Measurements from ENCODE around the gene COL4A2.

COL4A2 gene

DNA sequence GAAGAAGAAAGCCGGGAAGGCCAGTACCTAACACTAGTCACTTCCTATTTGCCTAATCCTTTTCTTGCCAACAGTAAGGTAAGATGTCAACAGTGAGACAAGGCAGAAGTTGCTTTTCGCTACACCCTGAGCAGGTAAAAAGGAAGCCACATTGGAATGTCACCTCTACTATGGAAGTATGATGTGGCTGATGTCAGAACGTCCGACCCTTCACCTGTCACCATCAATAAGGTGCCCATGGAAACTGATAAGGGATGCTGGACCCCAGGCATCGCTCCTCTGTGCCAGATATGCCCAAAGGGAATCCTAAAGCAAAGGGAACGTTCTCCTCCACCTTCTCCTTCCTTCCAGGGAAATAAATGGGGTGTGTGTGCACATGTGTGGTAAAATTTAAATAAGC lies 34.4 kb upstream of the COL4A2 start:
- no peak for DNase-seq

DNA sequence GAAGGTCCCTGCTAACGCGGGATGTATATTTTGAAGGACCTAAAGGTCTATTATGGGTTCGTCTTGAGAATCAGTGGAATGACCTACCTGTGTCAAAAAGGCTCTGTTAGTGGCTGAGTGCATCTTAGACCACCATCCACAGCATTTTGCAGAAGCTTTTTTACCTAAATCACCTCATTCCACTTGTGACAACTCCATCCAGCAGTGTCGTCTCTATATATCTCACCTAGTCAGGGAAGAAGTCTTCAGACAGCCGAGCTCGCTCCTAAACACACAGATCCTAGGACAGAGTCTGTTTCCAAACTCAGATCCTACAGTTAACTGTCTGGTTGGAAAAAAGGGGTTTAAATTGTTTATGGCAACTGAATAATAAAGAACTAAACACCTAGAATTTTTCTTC lies 33.8 kb upstream of the COL4A2 start:
- no peak for DNase-seq

- no peak for DNase-seq
Observed at GRCh38 chr13:110274687-110275086, 32.4 kb upstream of the COL4A2 start.

GRCh38 chr13:110275931-110276552 lies 31.0 kb upstream of the COL4A2 start:
- DNase-seq, result no peak

DNA sequence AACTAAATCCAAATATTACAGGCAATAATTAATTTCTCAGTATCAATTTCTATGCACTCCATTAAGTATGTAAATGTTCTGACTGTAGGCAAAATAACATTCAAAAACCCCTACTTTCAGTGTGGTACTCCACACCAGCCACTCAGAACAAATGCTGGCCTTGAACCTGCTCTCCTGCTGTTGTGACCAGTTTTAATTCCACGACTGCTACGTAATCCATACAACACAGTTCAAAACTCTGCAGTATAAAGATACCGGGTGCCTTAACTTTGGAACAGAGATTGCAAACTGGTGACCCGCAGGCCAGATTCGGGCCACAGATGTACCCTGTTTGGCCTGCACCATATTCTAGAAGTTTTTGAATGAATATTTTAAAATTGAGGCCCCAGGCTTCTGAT lies 30.5 kb upstream of the COL4A2 start:
- no peak for DNase-seq

DNA sequence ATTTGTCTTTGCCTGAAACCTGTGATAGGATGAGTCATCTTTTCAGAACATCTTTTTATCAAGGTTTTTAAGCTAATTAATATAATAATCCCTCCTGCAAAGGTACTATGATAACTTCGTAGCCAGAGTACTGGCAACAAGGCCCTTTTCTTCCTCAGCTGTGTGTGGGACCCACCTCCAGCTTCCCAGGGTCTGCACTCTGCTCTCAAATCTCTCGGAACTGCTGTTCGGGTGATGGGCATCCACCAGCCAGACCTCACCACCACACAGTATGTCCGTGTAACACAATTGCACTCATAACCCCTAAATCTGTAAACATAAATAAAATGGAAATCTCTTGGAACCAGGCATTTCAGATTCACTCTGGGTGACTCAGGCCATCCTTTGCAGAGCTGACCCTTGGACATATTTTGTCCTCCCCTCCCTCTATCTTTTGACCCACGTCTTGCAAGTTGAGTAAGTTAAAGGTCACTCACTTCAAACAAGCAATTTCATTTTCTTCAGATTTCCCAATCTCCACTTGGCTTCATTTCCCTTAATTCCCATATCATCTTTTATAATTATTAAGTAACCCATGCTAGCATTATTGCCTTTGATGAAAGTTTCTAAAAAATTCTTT lies 29.6 kb upstream of the COL4A2 start:
- no peak for DNase-seq

DNA sequence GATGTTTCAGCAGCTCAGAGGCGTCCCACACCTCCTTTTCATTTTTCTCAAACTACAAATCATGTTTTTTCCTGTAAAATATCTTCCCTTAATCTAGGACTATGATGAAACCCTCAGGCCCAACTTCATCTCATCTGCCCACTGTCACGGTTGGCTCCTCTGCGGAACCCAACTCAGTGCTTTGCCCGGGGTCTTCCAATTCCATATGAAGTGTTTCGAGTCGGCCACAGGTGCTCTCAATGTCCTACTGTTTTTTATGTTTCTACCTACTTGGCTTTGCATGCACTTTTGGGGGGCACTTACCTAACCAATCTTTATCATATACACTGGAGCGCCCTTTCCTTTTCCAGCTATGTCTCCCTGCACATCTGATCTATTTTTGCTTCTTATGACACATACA lies 28.2 kb upstream of the COL4A2 start:
- DNase-seq, result no peak

DNA sequence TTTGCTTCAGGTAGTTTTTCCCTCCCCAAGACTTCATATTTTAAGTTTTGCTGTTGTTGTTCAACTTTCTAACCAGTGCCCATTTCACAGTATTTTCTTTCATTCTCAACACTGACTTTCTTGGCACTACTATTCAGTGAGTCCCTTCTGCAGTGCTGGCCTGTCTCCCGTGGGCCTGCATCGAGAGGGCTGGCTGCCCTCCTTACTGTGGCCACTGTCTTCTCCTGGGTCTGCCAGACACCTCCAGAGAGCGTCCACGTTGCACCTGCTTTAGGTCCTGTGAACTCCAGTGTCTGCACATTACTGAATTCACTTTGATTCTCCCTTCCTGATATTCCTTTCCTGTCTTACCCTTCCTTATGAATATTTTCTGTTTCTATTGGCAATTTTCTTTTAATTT lies 27.4 kb upstream of the COL4A2 start:
- DNase-seq, result no peak

DNA sequence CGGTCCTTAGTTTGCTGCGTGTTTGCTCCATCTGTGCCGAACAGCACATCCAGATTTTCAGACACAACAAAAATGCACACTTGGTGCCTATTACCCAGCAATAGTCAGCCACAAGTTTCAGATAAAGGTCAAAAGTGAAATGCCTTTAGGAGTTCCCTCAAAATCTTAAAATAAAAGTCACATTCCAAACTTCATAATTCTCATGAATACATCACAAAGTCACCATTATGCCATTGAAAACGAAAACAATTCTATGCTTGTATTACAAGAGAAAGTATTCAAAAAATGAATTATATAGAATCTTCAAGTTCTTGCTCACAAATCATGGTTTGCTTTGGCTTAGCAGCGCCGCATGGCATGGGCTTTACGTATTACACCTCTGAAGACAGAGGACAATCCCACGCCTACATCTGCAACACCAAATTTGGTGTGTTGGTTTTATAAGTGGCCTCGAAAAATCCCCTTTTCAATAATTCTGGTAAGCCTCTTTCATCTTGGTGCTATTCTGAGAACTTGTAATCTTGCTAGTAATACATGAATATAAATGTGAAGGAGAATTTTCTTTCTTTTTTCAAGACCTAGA lies 26.8 kb upstream of the COL4A2 start:
- DNase-seq, result no peak

DNA sequence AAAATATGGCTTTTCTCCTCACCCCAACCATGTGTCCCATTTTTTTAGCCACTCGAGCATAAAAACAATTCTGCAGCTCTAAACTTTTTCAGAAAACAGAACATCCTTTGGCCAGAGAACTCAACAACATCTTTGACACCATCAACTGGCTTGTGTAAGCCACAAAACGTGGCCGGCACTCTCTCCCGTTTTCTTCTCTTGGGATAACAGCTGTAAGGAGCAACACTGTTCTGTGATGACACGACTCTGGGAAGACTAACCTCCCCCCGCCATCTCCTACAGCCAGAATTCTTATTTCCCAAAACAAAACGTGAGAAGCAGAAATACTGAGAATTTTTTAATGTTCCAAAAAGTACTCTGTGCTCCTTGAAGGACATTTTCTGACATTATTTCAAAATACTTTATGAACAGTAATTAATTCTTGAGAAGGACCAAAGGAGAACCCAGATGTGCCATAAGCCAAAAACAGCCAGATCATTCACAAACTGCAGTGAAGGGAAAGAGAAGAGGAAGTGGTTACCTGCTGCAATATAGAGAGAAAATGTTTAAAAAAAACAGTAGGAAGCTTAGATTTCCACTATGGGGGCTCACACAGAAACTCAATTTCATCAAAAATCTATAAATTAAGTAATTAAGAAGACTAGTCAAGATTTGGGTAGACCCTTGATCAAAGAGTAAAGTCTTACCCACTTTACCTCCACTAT lies 25.9 kb upstream of the COL4A2 start:
- DNase-seq, result no peak

DNA sequence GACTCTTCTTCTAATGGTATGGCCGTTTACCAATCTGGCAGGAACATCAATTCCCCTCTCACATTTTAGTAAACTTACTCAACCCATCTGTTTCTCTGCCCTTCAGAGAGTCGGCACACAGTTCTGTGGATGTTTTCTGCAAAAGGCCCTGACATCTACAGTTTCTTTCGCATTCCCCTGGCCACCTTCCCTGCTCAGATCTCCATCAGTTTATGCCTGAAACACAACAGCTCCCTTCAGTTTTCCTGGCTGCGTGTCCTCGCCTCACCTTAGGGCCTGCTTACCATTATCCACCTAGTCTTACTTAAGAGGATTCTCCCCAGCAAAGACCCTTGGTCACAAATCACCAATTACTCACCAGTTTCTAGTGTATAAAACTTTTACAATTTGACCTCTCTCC lies 25.3 kb upstream of the COL4A2 start:
- no peak for DNase-seq

DNA sequence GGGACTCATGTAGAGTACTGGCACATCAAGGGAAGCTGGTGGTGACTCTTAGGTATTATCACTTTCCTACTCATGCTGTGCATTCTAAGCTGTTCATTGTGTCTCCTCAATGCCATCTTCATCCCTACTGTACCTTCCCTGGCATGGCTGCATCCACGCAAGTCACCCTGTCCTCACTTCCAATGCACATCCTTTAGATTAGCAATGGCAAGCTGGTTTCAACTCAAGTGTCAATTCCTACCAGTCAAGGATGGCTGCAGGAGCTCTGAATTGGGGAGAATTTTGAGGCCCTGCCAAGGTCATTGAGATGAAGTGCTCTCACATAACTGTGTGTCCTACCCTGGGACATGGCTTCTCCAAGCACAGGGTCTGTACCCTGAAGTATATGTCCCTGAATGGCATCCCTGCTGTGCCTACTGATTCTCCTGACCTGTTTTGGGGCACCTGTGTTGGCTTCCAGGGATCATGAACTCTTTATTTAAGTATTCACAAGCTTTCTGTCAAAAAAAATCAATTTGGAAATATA lies 24.7 kb upstream of the COL4A2 start:
- no peak for DNase-seq

DNA sequence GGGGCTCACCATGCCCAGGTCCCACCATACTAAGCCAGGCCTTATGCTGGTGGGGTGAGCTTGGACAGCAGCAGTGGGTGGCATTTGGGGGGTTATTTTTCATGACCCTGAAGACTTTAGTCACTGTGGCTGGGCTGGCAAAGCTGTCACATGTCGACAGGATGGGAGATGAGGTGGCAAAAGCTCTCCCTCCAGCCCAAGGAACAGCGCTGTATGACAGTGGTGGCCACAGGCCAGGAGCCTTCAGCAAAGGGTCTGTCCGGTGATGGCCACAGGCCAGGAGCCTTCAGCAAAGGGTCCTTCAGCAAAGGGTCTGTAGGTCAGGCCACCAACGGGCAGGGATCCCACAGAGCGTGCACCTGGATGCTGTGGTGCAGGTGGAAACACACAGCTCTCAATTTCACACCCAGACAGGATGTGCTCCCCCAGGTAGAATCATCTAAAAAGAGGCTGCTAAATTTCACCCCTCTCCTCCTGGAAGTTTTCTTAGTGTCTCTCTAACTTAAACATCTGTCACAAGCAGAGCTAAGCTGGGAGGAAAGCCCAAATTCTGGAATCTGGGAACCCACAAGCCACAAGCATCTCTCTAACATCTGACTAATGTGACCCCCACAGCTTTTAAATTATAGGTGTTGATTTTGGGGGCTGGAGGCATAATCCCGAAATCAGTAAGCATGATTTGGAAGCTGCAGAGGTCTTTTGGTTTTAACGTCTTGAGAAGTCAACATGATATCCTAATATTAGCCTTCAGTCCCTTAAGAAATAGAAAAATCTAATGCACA lies 23.2 kb upstream of the COL4A2 start:
- DNase-seq, result no peak

- DNase-seq, result no peak
Observed at GRCh38 chr13:110284779-110285484, 22.2 kb upstream of the COL4A2 start.

GRCh38 chr13:110285991-110286832 lies 20.9 kb upstream of the COL4A2 start:
- no peak for DNase-seq

DNA sequence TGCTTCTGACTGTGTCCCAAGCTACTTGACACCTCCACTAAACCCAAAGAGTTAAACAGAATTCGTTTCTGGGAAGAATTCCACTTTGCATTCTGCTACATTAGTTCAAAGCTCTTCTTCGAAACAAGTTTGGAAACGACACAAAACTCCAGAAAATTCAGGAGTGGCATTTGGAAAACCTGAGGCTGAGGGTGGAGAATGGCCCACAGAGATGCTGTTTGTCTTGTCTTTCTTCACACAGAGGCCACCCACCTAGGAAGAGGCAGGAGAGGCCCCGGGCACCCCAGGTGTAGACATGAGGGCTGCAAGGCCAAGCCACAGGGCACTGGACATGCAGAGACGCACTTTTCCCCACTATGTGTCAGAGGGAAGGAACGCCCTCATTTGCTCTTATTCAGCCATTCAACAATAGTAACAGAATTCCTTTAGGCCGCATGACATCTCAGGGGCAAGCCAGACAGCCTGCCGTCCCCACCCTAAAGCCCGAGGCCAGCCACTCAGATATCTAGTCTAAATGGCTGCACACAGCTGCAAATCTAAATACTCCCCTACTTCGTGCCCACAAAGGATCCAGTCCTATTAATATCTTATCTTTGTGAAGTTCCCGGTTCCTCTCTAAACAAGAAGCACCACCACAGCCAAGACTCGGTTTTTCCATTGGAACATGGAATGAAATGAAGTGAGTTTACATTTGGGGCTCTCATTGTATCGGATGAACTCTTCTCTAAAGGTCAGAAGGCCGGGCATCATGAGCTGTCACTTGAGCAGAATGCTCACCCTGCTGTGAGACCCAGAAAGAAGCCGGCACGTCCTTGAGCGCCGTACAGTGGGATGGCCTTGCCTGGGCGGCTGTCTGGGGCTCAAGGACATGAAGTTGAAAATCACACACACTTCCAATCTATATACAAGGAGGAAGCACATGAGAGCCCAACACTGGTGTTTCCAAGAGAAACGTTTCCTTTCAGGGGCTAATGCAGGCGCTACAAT lies 20.0 kb upstream of the COL4A2 start:
- no peak for DNase-seq

- no peak for DNase-seq
Observed at GRCh38 chr13:110289174-110289573, 17.9 kb upstream of the COL4A2 start.

DNA sequence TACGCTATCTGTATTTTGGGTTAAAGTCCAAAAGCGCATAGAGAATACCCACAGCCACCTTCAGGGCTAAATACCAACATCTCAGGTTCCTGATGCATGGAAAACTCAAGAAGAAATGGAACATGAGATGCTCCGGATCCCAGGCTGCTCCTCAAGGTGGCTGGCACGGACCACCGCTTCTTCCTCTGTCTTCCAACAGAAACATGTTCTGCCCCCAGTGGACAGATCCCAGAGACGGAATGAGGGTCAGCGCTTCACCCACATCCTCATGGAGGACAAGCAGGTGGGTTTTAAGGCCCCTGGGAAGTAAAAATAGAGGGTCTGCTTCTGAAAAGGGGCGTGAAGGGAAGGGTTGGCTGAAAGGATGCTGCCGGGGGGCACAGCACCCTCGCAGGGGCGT lies 17.4 kb upstream of the COL4A2 start:
- no peak for DNase-seq

- DNase-seq, result no peak
Observed at GRCh38 chr13:110290153-110290552, 16.9 kb upstream of the COL4A2 start.

DNA sequence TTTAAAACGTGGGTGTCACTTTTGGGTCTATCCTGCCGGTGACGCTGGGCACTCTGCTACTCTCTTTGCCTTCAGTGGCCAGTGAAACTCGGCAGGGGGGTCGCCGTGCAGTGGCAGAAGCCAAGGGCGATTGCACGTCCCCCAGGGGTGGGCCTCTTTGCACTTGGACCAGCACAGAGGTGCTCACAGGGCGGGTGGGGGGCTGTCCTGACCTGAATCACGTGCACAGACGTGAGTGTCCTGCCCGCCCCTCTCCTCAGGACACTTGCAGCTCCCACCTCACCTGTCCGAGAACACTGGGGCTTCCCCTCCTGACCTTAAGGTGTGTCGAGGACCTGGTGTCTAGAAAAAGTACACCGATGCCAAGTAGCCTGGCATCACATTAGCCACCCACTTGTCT lies 16.3 kb upstream of the COL4A2 start:
- DNase-seq, result no peak

All from SIG-M5 (cell line).